ENCODE measurements around the gene FAM222A.

FAM222A gene

GRCh38 chr12:109727039-109727723 lies 13.6 kb downstream of the FAM222A start:
- DNase-seq: no peak

DNA sequence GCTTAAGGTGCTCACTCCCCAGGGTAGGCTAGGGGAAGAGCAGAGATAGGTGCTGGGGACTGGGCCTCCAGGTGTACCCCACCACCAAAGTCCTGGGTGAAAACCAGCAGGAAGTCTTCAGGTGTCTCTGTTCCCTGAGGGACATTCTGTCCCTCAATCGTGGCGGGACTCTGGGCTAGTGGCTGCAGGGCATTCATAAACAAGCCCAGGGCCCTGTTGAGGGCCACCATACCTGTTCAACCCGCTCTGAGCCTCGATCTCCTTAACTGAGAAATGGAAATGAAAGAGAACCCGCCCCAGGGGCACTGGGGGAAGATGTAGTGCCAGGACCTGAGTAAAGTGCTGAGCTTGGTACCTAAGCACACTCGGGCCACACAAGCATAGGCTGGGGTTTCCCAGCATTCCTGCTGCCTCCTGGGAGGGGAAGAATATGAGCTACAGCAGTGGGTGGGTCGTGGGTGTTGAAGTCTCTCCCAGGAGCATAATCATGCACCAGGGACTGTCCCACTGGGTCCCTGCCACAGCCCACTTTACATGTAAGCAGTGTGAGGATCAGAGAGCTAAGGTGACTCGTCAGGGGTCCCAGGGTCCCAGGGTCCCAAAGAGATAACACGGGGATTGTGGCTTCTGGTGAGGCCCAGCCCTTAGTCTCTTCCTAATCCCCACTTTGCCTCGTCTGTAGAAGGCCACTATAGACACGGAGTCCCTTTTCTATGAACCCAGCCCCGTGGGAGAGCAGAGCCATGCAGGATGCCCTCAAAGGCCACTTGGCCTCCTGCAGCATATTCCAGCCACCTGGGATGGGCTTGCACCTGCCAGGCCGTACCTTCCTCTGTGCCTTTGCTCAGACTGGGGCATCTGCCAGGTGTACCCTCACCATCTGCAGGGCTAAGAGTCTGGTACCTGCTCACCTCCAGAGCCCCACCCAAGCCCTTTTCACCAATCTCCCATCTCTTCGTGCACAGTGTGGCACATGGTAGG lies 14.4 kb downstream of the FAM222A start:
- DNase-seq: no peak

- DNase-seq: no peak
Measured at GRCh38 chr12:109728921-109729320, 15.3 kb downstream of the FAM222A start.

- no peak for DNase-seq
Measured at GRCh38 chr12:109729371-109729781, 15.8 kb downstream of the FAM222A start.

GRCh38 chr12:109729801-109730200 lies 16.2 kb downstream of the FAM222A start:
- no peak for DNase-seq

- no peak for DNase-seq
Measured at GRCh38 chr12:109730306-109731145, 16.9 kb downstream of the FAM222A start.

GRCh38 chr12:109731231-109731731 lies 17.7 kb downstream of the FAM222A start:
- no peak for DNase-seq

DNA sequence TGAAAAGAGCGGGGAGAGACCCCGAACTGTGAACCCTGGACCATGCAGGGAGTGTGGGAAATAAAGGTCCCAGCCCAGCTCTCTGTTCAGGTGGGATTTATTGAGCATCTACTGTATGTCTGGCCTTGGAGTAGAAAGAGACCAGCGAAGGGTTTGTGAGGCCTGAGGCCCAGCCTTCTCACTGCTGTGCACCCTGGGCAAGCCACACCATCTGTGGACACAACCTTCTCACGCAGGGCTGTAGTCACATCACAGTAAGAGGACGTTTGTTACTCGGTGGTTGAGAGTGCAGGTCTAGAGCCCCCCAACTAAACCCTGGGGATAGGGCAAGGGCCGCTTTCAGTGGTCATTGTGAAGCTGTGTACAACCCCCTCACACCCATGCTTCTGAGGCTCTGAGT lies 18.2 kb downstream of the FAM222A start:
- DNase-seq: no peak

DNA sequence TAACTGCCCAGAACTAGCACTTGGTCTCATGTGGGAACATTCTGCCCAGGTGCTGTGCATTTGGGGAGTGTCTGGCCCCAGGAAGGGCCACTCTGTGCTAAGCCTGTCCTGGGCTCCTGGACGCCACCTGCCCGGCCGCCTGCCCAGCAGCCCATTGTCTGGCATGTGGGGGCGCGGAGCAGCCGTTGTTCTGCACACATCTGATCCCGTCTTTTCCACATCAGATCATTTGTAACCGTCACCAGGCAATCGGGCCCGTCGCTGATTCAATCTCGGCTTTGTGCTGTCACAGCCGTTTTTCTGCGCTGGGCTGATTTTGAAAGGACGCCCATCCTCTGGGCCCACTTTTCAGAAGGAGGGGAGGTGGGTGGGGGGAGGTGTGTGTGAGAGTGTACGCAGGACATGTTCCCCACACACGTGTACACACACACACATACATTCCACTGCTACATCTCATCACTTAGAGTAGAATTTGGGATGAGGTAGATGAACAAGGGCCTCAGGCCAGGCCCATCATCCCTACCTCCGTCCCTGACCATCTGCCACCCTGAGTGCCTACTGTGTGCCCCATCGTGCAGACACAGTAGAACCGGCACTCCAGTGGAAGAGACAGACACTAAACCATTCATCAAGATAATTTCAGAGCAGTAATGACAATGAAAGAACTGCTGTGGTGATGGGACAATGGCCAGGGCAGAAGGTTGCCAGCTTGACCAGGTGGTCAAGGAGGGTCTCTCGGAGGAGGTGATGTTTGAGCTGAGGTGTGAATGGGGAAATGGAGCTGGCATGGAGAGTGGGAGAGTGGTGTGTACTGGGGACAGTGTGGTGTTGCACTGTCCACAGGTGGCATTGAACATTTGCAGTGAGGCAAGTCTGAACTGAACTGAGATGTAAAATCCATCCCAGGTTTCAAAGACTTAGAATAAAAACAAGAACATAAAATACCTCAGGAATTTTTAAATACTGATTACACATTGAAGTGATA lies 19.0 kb downstream of the FAM222A start:
- DNase-seq: no peak

DNA sequence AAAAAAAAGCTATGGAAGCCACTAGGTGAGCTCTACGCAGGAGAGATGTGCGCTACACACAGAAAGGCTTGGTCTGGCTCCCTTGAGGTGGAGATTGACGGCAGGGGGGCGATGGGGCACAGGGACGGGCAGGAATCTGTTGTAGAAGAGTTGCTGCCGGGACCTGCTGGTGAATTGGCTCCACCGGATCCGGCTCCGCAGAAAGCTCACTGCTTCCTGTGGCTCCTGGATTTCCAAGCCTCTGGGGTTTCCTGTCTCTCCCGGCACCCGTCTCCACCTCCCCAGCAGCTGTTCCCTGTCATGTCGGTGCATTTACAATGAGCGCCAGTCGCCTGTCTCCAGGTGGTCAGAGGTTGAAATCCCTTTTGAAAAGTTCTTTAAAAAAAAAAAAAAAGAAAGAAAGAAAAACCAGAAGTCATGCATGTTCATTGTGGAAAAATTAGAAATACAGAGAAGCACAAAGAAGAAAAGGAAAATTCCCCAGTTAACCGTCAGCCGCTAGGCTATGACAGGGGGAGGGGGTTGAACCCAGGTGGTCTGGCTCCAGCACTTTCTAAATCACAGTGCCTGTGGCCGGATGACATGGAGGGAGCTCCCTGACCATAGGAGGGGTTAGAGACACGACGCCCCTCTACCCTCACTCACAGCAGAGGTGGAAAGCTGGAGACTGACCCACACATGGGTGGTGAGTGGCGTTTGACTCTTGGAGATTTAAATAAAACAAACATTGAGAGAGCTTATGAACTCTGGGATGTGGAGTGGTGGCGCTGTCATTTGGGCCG lies 20.8 kb downstream of the FAM222A start:
- no peak for DNase-seq

DNA sequence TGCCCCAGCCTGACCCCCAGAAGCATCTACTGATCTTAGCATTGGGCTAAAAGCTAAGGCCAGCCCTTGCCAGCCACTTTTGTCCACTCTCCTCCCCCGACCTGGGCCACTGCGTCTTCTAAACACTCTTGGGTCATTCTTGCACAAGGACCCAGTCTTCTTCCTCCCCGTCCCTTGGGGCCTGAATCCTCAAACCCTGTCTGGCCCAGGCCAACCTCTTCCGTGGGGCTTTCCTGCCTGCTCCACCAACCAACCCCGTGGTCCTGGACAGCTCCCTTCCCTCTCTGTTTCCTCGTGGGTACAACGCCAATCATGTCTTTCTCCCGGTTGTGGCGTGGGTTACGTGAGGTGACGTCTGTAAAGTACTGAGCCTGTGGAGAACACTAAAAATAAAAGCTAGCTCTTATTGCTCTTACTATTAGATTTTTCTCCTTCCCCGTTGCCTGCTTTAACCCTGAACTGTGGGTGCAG lies 21.5 kb downstream of the FAM222A start:
- DNase-seq: no peak

DNA sequence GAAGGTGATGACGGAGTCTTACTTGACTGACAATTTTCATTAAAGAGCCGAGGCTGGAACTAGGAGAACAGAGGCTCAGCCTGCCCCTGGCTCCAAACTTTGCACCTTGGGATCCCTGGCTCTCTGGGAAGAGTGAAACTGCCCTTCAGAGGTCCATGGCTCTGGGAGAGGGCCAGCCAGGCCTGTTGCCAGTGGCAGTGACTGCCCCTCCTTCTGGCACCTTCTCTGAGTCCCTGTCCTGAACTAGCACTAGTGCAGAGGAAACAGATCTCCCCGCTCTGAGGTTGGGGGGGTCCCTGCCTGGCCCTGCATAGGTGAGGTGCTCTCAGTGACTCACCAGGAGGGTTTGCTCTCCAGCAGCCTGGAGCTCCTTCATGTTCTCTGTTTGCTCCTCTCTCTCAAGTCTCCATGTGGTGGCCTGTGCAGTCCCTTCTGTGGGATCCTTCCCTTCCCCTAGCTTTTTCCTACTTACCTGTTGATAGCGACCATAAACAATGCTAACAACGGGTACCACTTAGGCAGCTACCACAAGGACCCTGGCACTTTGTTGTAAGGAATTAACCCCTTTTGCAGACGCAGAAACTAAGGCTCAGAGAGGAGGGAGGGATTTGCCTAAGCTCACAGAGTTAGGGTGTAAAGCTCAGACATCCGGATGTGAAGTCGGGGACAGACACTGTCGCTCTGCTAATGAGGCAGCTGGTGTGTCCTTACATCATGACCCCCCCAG lies 22.4 kb downstream of the FAM222A start:
- DNase-seq: no peak

GRCh38 chr12:109736552-109737108 lies 23.0 kb downstream of the FAM222A start:
- DNase-seq: no peak

DNA sequence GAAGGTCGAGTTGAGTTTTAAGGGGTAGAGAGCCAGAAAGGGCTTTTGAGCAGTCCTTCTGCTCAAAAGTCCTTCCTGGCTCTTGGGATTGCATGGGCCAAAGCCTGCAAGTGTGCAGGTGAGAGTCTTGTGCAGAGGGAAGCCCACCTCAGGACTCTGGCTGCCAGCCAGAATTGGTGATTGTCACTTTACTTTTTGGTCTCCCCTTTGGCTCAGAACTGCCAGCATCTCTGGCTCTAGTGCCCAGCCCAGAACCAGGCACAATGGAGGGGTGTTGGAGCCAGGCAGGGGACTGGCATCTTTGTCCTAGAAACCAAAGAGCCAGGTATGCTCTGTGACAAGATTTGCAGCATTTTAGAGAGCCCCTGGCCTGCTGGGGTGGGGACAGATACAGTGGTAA lies 23.5 kb downstream of the FAM222A start:
- no peak for DNase-seq

DNA sequence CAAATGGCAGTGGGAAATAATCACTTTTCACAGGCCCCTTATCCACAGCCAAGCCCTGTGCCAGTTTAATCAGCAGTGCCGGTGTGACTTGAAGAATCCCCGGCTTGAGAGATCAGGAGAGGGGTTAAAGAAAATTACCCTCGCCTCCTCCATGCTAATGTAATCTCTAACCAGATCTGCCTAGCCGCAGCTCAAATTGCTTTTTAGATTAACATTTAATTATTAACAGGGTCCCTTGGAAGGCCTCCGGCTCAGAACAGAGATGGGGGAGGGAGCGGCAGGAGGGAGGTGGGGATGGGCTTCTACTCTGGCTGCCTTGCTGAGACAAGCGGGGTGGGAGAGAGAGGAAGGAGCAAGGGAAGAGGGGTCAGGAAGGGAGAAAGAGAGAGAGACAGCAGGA lies 24.0 kb downstream of the FAM222A start:
- no peak for DNase-seq

DNA sequence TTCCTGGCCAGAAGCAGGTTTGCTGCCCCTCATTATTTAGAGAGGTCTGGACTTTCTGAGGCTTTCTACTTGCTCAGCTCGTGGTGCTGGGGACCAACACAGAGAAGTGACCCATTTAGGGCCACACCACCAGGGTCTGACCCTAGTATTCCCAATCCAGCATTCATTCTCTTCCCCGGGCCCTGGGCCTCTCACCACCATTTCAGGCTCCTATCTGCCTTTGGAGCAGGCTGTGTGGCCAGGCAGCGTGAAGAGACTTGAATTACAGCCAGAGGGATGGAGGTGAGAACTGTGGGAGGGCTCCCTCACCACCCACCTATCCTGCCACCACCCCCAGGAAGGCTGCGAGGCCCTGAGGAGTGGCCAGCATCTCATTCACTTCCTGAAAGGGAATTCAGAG lies 24.6 kb downstream of the FAM222A start:
- DNase-seq: no peak

- DNase-seq: no peak
Measured at GRCh38 chr12:109738878-109739665, 25.4 kb downstream of the FAM222A start.

DNA sequence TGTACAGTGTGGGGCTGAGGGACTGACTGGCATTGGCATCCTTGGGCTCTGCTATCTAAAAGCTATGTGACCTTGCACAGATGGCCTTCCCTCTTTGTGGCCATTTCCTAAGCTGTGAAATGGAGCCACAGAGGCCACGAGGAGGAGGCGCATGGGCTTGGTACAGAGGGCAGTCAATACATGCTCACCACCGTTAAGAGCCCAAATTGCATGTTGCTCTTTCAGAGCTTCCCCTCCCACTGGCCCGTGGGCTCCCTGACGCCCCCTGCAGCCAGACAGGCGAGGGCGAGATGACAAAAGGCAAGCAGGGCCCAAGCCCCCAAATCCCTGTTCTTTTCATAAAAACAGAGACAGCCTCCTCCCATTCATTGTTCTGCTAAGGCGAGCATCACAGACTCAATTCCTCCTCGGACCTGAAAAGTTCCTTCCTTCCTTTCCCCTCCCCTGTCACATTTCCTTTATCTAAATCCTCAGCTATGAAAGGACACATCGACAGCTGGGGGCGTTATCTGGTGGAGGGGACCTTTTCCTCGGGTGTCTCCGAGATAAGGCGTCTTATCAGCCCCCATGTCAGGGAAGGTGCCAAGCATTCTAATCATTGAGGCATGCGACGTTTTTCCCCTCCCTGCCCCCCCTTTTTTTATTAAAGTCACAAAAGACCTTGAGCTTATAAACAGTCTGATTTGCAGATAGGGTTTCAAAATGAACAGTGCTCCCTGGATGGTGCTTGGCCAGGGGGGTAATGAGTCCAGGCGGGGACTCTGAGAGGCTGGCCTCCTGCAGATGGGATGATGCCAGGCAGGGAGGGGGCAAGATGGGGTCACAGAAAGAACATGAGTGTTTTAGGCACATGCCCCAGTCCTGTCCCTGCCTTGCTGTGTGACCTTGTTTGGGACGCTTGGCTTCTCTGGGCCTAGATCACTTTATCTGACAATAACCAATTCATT lies 26.4 kb downstream of the FAM222A start:
- DNase-seq: no peak
